HEK293 (cell line): ENCODE data around the gene MRPL30.

Experiments
- SCRT2 ChIP-seq: fragments of 450-650 bp; formaldehyde crosslinking; IDR thresholded peaks from 2 replicates; pipeline ENCODE4 v1.5.1; 2016; ENCODE audit warnings: missing biosample characterization, missing genetic modification characterization
- ZNF10 ChIP-seq: fragments of 450-650 bp; formaldehyde crosslinking; IDR thresholded peaks from 2 replicates; pipeline ENCODE4 v1.5.1; 2017; ENCODE audit warnings: missing biosample characterization, missing genetic modification characterization
- ZNF157 ChIP-seq: fragments of 450-650 bp; formaldehyde crosslinking; IDR thresholded peaks from 2 replicates; pipeline ENCODE4 v1.5.1; 2016; ENCODE audit warnings: missing biosample characterization, missing genetic modification characterization
- ZNF311 ChIP-seq: fragments of 450-650 bp; formaldehyde crosslinking; IDR thresholded peaks from 2 replicates; pipeline ENCODE4 v1.5.1; 2017; ENCODE audit warnings: missing biosample characterization, missing genetic modification characterization, borderline replicate concordance
- ZNF335 ChIP-seq: fragments of 450-650 bp; formaldehyde crosslinking; conservative IDR thresholded peaks from 2 replicates; pipeline ENCODE4 v1.5.1; 2016; ENCODE audit warnings: missing biosample characterization, missing genetic modification characterization
- ZNF350 ChIP-seq: fragments of 450-650 bp; formaldehyde crosslinking; IDR thresholded peaks from 2 replicates; pipeline ENCODE4 v1.5.0; 2017; ENCODE audit warnings: missing biosample characterization, mild to moderate bottlenecking, missing genetic modification characterization
- ZNF366 ChIP-seq: fragments of 450-650 bp; formaldehyde crosslinking; conservative IDR thresholded peaks from 2 replicates; pipeline ENCODE4 v1.5.1; 2016; ENCODE audit warnings: missing biosample characterization, missing genetic modification characterization
- ZNF426 ChIP-seq: fragments of 450-650 bp; formaldehyde crosslinking; IDR thresholded peaks from 2 replicates; pipeline ENCODE4 v1.5.1; 2017; ENCODE audit warnings: missing biosample characterization, missing genetic modification characterization, mild to moderate bottlenecking, inconsistent platforms, moderate library complexity
- ZNF48 ChIP-seq: fragments of 450-650 bp; formaldehyde crosslinking; IDR thresholded peaks from 2 replicates; pipeline ENCODE4 v1.5.1; 2016; ENCODE audit warnings: missing biosample characterization, missing genetic modification characterization
- ZNF544 ChIP-seq: fragments of 450-650 bp; formaldehyde crosslinking; IDR thresholded peaks from 2 replicates; pipeline ENCODE4 v1.5.0; 2017; ENCODE audit warnings: missing biosample characterization, missing genetic modification characterization
- ZNF548 ChIP-seq: fragments of 450-650 bp; formaldehyde crosslinking; IDR thresholded peaks from 2 replicates; pipeline ENCODE4 v1.5.1; 2016; ENCODE audit warnings: missing biosample characterization, missing genetic modification characterization
- ZNF549 ChIP-seq: fragments of 450-650 bp; IDR thresholded peaks from 2 replicates; pipeline ENCODE4 v1.5.1; 2018; ENCODE audit warnings: missing biosample characterization, missing genetic modification characterization, mild to moderate bottlenecking, inconsistent platforms, moderate library complexity
- ZNF596 ChIP-seq: fragments of 450-650 bp; IDR thresholded peaks from 2 replicates; pipeline ENCODE4 v1.5.0; 2018; ENCODE audit warnings: missing biosample characterization, mild to moderate bottlenecking, missing genetic modification characterization, moderate library complexity
- ZNF629 ChIP-seq: fragments of 450-650 bp; formaldehyde crosslinking; IDR thresholded peaks from 2 replicates; pipeline ENCODE4 v1.5.1; 2017; ENCODE audit warnings: missing biosample characterization, missing genetic modification characterization
- ZNF654 ChIP-seq: fragments of 450-650 bp; formaldehyde crosslinking; IDR thresholded peaks from 2 replicates; pipeline ENCODE4 v1.5.1; 2016; ENCODE audit warnings: low read depth, missing biosample characterization, missing genetic modification characterization
- TF ChIP-seq, protein P1 (sequence below): fragments of 450-650 bp; formaldehyde crosslinking; IDR thresholded peaks from 2 replicates; pipeline ENCODE4 v1.5.1; 2016; ENCODE audit warnings: missing biosample characterization, missing genetic modification characterization, low read depth
- TF ChIP-seq, protein P2 (sequence below): fragments of 450-650 bp; formaldehyde crosslinking; IDR thresholded peaks from 2 replicates; pipeline ENCODE4 v1.5.1; 2016; ENCODE audit warnings: missing biosample characterization, missing genetic modification characterization
- TF ChIP-seq, protein P3 (sequence below): fragments of 450-650 bp; formaldehyde crosslinking; IDR thresholded peaks from 2 replicates; pipeline ENCODE4 v1.5.1; 2016; ENCODE audit warnings: missing biosample characterization, missing genetic modification characterization
- TF ChIP-seq, protein P4 (sequence below): fragments of 450-650 bp; formaldehyde crosslinking; IDR thresholded peaks from 2 replicates; pipeline ENCODE4 v1.5.1; 2017; ENCODE audit warnings: missing biosample characterization, missing genetic modification characterization
- TF ChIP-seq, protein P5 (sequence below): fragments of 450-650 bp; formaldehyde crosslinking; IDR thresholded peaks from 2 replicates; pipeline ENCODE4 v1.5.1; 2017; ENCODE audit warnings: missing biosample characterization, missing genetic modification characterization
- TF ChIP-seq, protein P6 (sequence below): fragments of 450-650 bp; formaldehyde crosslinking; IDR thresholded peaks from 2 replicates; pipeline ENCODE4 v1.5.1; 2016; ENCODE audit warnings: missing biosample characterization, missing genetic modification characterization
- TF ChIP-seq, protein P7 (sequence below): fragments of 450-650 bp; formaldehyde crosslinking; conservative IDR thresholded peaks from 2 replicates; pipeline ENCODE4 v1.5.1; 2016; ENCODE audit warnings: low read depth, missing biosample characterization, missing genetic modification characterization

Gene MRPL30

DNA sequence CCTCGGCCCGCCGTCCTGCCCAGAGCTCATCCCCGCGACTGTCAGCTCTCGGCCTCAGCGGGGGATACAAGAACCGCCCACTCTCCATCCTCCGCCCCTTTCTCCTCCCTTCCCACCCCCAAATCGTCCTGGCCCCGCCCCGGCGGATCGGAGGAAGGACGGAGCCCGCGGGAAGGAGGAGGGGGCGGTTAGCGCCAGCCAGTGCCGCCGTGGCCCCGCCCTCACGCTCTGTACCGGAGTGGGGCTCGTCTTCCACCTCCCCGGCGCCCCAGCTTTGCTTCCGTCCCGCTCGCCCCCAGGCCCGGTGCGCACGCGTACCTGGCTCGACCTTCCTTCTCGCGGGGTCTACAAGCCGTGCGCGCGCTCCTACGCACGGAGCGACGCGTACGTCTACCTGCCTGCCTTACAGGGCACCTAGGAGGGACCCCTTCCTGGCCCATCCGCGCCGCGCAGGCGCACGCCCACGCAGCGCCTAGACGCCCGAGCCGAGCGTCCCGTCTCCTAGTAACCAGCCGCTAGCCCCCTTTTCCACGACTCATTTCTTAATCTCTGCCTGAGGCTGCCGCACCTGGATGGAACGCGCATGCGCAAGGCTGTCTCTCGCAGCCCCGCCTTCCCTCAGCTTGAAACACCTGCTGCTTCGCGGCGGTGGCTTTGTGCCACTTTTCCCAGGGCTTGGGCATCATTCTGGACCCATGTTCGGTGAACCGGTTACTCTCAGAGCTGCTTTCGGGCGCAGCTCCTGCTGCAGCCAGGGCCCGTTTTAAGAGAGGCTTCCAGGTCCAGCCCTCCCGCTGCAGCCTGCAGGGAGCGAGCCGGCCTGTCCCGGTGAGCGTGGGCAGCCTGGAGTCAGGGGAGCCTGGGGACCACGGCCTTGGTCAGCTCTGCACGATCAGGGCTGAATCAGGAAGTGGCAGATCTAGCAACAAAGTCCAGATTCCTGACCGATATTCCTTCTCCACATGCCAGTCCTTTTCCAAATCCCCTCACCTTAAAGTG is 39.6 kb upstream of the MRPL30 start, which contains the start of gene C2orf15 (continued):
- TF ChIP-seq ZNF335 (tag by site-specific recombination): peak; percentile 46
- TF ChIP-seq, protein P1, sequence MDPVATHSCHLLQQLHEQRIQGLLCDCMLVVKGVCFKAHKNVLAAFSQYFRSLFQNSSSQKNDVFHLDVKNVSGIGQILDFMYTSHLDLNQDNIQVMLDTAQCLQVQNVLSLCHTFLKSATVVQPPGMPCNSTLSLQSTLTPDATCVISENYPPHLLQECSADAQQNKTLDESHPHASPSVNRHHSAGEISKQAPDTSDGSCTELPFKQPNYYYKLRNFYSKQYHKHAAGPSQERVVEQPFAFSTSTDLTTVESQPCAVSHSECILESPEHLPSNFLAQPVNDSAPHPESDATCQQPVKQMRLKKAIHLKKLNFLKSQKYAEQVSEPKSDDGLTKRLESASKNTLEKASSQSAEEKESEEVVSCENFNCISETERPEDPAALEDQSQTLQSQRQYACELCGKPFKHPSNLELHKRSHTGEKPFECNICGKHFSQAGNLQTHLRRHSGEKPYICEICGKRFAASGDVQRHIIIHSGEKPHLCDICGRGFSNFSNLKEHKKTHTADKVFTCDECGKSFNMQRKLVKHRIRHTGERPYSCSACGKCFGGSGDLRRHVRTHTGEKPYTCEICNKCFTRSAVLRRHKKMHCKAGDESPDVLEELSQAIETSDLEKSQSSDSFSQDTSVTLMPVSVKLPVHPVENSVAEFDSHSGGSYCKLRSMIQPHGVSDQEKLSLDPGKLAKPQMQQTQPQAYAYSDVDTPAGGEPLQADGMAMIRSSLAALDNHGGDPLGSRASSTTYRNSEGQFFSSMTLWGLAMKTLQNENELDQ (tag by site-specific recombination): no peak
- no peak for TF ChIP-seq ZNF350 (tag by site-specific recombination)
- TF ChIP-seq, protein P2, sequence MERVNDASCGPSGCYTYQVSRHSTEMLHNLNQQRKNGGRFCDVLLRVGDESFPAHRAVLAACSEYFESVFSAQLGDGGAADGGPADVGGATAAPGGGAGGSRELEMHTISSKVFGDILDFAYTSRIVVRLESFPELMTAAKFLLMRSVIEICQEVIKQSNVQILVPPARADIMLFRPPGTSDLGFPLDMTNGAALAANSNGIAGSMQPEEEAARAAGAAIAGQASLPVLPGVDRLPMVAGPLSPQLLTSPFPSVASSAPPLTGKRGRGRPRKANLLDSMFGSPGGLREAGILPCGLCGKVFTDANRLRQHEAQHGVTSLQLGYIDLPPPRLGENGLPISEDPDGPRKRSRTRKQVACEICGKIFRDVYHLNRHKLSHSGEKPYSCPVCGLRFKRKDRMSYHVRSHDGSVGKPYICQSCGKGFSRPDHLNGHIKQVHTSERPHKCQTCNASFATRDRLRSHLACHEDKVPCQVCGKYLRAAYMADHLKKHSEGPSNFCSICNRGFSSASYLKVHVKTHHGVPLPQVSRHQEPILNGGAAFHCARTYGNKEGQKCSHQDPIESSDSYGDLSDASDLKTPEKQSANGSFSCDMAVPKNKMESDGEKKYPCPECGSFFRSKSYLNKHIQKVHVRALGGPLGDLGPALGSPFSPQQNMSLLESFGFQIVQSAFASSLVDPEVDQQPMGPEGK (tag by site-specific recombination): peak; percentile 98
- 0 out of 2 replicates have a peak, but pooled peaks have one; percentile 20 for TF ChIP-seq ZNF629 (tag by site-specific recombination)
- no peak for TF ChIP-seq ZNF548 (tag by site-specific recombination)
- no peak for TF ChIP-seq ZNF311 (tag by site-specific recombination)
- TF ChIP-seq, protein P3, sequence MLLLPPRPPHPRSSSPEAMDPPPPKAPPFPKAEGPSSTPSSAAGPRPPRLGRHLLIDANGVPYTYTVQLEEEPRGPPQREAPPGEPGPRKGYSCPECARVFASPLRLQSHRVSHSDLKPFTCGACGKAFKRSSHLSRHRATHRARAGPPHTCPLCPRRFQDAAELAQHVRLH (tag by site-specific recombination): no peak
- TF ChIP-seq ZNF544 (tag by site-specific recombination): no peak
- no peak for TF ChIP-seq ZNF48 (tag by site-specific recombination)
- TF ChIP-seq, protein P4, sequence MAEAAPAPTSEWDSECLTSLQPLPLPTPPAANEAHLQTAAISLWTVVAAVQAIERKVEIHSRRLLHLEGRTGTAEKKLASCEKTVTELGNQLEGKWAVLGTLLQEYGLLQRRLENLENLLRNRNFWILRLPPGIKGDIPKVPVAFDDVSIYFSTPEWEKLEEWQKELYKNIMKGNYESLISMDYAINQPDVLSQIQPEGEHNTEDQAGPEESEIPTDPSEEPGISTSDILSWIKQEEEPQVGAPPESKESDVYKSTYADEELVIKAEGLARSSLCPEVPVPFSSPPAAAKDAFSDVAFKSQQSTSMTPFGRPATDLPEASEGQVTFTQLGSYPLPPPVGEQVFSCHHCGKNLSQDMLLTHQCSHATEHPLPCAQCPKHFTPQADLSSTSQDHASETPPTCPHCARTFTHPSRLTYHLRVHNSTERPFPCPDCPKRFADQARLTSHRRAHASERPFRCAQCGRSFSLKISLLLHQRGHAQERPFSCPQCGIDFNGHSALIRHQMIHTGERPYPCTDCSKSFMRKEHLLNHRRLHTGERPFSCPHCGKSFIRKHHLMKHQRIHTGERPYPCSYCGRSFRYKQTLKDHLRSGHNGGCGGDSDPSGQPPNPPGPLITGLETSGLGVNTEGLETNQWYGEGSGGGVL (tag by site-specific recombination): peak; percentile 32; the same call in 1 of the 2 replicates
- TF ChIP-seq ZNF10: no peak
- TF ChIP-seq ZNF549 (tag by site-specific recombination): no peak
- no peak for TF ChIP-seq ZNF654 (tag by site-specific recombination)
- TF ChIP-seq, protein P5, sequence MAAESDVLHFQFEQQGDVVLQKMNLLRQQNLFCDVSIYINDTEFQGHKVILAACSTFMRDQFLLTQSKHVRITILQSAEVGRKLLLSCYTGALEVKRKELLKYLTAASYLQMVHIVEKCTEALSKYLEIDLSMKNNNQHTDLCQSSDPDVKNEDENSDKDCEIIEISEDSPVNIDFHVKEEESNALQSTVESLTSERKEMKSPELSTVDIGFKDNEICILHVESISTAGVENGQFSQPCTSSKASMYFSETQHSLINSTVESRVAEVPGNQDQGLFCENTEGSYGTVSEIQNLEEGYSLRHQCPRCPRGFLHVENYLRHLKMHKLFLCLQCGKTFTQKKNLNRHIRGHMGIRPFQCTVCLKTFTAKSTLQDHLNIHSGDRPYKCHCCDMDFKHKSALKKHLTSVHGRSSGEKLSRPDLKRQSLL (tag by site-specific recombination): no peak
- no peak for TF ChIP-seq ZNF157 (tag by site-specific recombination)
- TF ChIP-seq, protein P6, sequence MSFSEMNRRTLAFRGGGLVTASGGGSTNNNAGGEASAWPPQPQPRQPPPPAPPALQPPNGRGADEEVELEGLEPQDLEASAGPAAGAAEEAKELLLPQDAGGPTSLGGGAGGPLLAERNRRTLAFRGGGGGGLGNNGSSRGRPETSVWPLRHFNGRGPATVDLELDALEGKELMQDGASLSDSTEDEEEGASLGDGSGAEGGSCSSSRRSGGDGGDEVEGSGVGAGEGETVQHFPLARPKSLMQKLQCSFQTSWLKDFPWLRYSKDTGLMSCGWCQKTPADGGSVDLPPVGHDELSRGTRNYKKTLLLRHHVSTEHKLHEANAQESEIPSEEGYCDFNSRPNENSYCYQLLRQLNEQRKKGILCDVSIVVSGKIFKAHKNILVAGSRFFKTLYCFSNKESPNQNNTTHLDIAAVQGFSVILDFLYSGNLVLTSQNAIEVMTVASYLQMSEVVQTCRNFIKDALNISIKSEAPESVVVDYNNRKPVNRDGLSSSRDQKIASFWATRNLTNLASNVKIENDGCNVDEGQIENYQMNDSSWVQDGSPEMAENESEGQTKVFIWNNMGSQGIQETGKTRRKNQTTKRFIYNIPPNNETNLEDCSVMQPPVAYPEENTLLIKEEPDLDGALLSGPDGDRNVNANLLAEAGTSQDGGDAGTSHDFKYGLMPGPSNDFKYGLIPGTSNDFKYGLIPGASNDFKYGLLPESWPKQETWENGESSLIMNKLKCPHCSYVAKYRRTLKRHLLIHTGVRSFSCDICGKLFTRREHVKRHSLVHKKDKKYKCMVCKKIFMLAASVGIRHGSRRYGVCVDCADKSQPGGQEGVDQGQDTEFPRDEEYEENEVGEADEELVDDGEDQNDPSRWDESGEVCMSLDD (tag by site-specific recombination): peak; percentile 94
- no peak for TF ChIP-seq ZNF596 (tag by site-specific recombination)
- TF ChIP-seq SCRT2: peak; percentile 100
- TF ChIP-seq ZNF366 (tag by site-specific recombination): peak; percentile 96
- TF ChIP-seq, protein P7, sequence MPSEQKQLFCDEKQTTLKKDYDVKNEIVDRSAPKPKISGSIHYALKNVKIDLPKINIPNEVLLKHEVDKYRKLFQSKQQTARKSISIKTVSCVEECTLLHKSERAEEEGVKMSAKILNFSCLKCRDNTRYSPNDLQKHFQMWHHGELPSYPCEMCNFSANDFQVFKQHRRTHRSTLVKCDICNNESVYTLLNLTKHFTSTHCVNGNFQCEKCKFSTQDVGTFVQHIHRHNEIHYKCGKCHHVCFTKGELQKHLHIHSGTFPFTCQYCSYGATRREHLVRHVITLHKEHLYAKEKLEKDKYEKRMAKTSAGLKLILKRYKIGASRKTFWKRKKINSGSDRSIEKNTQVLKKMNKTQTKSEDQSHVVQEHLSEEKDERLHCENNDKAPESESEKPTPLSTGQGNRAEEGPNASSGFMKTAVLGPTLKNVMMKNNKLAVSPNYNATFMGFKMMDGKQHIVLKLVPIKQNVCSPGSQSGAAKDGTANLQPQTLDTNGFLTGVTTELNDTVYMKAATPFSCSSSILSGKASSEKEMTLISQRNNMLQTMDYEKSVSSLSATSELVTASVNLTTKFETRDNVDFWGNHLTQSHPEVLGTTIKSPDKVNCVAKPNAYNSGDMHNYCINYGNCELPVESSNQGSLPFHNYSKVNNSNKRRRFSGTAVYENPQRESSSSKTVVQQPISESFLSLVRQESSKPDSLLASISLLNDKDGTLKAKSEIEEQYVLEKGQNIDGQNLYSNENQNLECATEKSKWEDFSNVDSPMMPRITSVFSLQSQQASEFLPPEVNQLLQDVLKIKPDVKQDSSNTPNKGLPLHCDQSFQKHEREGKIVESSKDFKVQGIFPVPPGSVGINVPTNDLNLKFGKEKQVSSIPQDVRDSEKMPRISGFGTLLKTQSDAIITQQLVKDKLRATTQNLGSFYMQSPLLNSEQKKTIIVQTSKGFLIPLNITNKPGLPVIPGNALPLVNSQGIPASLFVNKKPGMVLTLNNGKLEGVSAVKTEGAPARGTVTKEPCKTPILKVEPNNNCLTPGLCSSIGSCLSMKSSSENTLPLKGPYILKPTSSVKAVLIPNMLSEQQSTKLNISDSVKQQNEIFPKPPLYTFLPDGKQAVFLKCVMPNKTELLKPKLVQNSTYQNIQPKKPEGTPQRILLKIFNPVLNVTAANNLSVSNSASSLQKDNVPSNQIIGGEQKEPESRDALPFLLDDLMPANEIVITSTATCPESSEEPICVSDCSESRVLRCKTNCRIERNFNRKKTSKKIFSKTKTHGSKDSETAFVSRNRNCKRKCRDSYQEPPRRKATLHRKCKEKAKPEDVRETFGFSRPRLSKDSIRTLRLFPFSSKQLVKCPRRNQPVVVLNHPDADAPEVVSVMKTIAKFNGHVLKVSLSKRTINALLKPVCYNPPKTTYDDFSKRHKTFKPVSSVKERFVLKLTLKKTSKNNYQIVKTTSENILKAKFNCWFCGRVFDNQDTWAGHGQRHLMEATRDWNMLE (tag by site-specific recombination): no peak
- no peak for TF ChIP-seq ZNF426 (tag by site-specific recombination)
